Measurements from ENCODE around the gene AFF1.

DNA sequence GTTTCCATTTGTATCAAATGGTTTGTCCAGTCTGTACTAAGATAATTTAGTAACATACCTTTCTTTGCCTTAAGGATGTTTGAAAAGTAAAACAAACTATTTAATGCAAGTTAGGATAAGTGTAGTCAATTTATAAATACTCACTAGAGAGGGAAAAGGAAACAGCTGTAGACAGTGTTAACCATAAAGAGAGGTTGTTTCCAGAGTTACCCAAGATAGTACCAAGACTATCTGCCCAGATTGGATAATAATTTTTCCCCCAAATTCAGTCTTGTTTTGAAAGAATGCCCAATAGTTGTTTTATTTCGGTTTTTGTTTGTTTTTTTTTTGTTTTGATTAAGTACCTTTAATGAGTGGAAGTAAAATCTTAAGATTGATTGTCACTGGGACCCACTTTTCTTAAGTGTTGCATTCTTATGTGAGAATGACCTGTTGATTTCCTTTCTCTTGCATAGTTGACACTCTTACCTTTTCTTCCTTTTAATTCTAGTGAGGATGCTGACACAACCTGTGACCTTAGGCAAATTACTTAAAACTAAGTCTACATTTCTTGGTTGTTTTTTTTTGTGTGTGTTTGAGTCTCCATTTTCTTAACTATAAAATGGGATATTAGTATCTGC lies 12.8 kb downstream of the AFF1 start:
- TF ChIP-seq, protein P1, sequence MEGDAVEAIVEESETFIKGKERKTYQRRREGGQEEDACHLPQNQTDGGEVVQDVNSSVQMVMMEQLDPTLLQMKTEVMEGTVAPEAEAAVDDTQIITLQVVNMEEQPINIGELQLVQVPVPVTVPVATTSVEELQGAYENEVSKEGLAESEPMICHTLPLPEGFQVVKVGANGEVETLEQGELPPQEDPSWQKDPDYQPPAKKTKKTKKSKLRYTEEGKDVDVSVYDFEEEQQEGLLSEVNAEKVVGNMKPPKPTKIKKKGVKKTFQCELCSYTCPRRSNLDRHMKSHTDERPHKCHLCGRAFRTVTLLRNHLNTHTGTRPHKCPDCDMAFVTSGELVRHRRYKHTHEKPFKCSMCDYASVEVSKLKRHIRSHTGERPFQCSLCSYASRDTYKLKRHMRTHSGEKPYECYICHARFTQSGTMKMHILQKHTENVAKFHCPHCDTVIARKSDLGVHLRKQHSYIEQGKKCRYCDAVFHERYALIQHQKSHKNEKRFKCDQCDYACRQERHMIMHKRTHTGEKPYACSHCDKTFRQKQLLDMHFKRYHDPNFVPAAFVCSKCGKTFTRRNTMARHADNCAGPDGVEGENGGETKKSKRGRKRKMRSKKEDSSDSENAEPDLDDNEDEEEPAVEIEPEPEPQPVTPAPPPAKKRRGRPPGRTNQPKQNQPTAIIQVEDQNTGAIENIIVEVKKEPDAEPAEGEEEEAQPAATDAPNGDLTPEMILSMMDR (conservative IDR thresholded peaks at IDR 0.05; ENCODE audit: low read length), result no peak
- no peak for TF ChIP-seq EZH2phosphoT487 (IDR thresholded peaks at IDR 0.05; ENCODE audit: borderline replicate concordance, low read depth, low read length)
